ENCODE measurements around the gene GIGYF1.
"Not testable (repeated sequence)": the region's sequence is repeated elsewhere in the genome, so short reads cannot be mapped to it uniquely, and the experiment has no call there.

The GIGYF1 gene

DNA sequence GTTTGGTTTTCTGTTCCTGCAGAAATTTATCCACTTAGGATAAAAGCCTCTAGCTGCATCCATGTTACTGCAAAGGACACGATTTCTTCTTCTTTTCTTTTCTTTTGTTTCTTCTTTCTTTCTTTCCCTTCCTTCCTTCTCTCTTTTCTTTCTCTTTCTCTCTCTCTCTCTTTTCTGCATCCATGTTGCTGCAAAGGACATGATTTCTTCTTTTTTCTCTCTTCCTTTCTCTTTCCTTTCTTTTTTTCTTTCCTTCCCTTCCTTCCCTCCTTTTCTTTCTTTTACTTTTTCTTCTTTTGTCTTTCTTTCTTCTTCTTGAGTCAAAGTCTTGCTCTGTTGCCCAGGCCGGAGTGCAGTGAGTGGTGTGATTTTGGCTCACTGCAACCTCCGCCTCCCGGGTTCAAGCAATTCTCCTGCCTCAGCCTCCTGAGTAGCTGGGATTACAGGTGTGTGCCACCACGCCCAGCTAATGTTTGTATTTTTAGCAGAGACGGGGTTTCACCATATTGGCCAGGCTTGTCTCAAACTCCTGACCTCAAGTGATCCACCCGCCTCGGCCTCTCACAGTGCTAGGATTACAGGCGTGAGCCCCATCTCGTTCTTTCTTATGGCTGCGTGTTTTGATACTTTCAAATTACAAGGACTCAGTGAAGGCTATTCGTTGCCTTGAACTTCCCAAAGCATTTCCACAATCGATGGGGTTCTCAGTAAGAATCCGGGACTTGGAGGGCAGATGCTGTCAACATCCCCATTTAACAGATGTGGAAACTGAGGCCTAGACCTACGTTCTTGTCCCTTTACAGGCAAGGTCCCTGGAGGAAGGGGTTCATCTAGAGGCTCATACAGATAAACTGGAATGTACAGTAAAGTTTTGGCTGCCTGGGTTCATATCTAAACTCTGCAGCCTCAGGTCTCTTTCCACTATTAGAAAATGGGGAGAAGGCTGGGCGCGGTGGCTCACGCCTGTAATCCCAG lies 22.4 kb downstream of the GIGYF1 start:
- DNase-seq (ENCODE audit: low read depth in 2 of 2): no peak

DNA sequence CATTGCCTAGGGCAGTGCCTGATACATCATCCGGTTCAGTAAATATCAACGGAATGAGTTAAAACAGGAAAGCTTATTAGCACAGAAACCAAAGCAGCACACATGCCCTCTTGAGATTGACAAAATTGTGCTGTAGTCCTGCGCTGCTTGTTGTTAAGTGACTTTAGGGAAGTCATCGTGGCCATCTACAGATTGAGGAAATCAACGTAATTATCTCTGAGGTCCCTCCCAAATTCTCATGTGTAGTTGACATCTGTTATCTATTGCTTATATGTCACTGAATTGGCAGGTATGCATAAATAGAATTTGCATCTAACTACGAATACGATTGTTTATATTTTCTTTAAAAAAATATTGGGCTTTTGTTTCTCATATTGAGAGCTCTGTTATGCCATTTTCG lies 24.0 kb downstream of the GIGYF1 start:
- no peak for DNase-seq (ENCODE audit: low read depth in 2 of 2)

DNA sequence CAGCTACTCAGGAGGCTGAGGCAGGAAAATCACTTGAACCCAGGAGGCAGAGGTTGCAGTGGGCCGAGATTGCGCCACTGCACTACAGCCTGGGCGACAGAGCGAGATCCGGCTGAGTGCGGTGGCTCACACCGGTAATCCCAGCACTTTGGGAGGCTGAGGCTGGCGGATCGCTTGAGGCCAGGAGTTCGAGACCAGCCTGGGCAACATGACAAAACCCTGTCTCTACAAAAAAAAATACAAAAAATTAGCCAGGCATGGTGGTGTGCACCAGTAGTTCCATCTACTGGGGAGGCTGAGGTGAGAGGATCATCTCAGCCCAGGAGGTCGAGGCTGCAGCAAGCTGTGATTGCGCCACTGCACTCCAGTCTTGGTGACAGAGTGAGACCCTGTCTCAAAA lies 24.9 kb downstream of the GIGYF1 start:
- not testable (repeated sequence) for DNase-seq (ENCODE audit: low read depth in 2 of 2)

DNA sequence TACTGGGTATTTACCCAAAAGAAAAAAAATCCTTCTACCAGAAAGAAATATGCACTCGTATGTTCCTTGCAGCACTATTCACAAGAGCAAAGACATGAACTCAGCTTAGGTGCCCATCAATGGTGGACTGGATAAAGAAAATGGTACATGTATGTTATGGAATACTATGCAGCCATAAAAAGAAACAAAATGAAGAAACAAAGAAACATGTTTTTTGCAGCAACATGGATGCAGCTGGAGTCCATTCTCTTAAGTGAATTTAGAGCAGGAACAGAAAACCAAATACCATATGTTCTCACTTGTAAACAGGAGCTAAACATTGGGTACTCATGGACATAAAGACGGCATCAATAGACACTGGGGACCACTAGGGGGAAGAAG lies 26.0 kb downstream of the GIGYF1 start:
- DNase-seq (ENCODE audit: low read depth in 2 of 2): no peak

DNA sequence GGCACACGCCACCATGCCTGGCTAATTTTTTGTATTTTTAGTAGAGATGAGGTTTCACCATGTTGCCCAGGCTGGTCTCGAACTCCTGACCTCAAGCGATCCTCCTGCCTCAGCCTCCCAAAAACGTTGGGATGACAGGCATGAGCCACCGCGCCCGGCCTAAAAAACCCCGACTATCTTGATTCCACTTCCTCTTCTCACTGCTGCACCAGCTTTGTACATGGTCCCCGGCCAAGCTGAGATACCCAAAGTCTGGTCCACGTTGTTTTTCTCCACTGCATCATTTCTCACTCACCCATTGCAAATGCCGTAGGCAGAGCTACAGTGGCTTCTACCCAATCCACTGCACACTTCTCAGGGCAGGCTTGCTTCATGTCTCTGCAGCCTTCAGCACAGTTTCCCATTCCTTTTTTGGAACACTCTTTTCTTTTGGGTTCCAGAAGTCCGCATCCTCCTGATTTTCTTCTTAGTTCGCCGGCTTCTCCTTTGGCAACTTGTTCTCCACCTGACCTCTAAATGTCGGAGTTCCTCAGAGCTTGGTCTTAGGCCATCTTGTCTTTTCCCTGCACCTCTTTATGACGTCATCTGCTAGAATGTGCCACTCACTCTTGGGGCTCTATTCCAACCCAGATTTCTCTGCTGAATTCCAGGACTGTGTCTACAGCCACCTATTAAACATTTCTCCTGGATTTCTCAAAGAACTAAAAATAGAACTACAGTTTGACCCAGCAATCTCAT lies 26.6 kb downstream of the GIGYF1 start:
- DNase-seq (ENCODE audit: low read depth in 2 of 2): no peak

DNA sequence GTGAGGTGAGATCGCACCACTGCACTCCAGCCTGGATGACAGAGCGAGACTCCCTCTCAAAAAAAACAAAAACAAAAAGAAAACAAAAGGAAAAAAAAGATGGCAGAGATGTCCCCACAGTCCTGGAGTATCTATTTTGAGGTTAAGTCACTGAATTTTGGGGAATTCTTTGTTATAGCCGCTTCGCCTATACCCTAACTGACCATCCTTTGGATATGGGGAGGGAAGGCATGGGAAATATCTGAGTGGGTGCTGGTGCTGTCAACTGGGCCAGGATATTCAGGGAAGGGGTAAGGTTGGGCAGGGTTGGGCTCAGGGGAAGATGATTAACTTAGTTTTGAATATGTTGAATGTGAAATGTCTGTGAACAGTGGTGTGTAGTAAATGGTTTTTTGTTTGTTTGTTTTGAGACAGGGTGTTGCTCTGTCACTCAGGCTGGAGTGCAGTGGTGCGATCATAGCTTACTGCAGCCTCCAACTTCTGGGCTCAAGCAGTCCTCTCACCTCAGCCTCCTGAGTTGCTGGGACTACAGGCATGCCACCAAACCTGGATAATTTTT lies 28.8 kb downstream of the GIGYF1 start:
- no peak for DNase-seq (ENCODE audit: low read depth in 2 of 2)

DNA sequence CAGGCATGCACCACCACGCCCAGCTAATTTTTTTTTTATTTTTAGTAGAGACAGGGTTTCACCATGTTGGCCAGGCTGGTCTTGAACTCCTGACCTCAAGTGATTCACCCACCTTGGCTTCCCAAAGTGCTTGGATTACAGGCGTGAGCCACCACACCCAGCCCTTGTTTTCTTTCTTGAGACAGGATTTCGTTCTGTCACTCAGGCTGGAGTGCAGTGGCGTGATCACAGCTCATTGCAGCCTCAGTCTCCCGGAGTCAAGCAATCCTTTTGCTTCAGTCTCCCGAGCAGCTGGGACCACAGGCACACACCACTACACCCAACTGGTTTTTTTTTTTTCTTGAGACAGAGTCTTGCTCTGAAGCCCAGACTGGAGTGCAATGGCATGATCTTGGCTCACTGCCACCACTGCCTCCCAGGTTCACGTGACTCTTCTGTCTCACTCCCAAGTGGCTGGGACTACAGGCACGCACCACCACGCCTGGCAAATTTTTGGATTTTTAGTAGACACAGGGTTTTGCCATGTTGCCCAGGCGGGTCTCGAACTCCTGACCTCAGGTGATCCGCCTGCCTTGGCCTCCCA lies 31.8 kb downstream of the GIGYF1 start:
- not testable (repeated sequence) for DNase-seq (ENCODE audit: low read depth in 2 of 2)

DNA sequence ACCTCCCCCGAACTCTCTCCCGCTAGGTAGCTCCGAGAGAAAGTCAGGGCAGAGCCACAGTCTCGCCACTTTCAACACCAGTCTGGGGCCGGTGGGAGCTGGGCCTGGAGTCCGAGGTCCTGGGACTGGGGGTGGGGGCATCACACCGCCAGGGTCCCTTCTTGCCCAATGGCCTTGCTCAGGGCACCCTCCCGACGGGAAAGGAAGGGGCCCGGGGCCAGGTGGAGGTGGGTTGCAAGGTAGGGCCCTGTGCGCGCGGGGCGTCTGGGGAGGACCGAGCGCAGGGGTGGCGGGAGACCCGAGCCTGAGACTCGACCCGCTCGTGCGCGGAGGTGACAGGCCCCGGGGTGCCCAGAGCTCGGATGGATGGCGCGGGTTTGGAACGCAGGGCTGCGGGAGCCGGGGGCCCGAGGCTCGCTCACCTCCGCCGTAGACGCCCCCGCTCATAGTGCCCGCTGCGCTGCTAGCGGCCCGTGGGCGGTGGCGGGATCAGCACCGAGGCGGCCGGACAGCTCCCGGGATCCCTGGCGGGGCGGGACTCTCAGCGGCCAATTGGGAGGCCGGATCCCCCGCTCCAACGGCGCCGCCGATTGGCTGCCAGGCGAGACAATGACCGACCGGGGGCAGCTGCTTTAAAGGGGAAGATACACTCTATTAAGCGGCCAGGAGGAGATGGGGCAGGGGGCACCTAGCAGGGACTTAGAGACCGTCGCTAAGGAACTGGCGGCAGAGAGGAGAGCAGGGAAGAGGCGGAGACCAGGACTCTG lies 38.0 kb downstream of the GIGYF1 start, which contains the start of gene ACTL6B:
TSS of gene ACTL6B (minus strand) at position 541 of the 767 bp plus-strand sequence. CDS start at position 447, 94 bp downstream.
- DNase-seq (ENCODE audit: low read depth in 2 of 2): peak in 1 of 2 experiments; percentile 61

DNA sequence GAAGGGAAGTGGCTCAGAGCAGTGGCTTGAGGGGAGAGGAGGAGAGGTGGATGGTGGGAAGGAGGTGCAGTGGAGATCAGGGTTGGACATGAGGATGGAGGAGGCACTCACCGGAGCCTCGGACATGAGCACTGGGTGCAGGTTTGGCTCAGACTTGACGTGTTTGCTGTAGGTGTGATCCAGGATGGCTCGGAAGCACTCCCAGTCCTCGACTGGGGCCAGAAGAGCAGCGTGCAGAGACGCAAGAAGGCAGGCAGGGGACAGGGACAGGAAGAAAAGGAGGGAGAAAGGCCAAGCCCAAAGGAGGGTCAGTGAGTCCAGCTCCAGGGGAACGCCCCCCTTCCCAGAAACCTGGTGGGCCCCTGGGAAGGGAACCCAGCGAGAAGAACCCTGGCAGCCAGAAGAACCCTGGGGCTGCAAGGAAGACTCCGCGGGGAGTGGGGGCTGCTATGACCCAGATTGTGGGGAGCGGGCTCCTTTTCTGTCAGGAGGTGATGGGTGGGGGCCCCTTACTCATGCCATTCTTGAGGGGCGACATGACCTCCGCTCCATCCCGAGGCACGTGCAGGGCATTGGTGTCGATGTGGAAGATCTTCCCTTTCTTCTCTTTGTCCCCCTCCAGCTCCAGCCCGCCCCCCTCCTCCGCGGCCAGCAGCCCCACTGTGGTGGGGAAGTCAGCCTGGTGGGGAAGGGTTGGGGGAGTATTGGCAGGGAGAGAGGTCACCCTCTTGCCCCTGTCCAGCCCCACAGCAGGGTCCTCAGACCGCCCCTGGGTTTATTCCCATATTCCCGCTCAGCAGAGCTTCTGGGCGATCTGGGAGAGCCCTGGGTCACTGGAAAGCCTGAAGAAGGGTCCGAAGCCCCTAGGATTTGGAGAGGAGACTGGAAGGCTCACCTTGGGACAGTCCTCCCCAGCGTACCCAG lies 38.9 kb downstream of the GIGYF1 start:
- DNase-seq (ENCODE audit: low read depth in 2 of 2): no peak

DNA sequence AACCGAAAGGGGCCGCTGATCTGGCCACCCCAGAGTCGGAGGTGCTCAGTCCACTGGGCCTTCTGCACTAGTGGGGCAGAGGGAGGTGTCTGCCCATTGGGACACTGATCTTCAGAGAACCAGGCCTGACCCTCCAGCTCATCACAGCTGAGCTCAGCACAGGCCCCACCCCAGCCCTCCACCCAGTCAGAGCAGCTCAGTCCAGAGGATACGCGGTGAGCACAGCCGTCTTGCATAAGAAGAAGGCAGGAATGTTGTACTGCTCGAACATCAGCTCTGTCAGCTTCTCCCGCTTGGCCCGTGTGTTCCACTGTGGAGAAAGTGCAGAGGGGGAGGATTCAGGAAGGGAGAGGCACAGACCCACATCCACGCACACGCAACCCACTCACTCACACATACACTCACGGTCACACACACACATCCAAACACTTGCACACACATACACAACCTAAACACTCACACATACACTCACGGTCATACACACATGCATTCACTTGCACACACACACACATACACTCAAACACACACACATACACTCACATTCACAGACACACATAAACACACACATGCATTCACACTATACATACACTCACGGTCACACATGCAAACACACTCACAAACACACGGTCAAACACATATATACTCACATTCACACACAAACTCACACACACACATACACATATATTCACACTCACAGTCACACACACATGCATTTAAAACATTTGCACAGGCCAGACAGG lies 44.1 kb downstream of the GIGYF1 start:
- DNase-seq (ENCODE audit: low read depth in 2 of 2): no peak

DNA sequence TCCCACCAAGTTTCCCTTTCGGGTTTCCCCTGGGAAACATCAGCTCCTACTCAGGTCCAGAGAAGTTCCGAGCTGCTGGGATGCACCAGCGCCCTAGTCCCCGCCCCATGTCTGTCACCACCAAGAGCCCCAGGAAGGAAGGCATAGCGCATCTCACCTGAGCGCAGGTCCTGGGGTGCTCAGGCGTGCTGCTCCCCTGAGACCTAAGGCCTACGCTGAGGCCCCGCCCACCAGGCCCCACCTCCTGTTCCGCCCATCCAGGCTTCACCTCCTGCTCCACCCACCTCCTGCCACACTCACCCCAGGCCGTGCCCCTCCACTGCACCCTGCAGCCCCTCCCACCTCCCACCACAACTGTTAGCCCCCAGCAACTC lies 51.5 kb downstream of the GIGYF1 start:
- peak in 1 of 2 experiments; percentile 20 for DNase-seq (ENCODE audit: low read depth in 2 of 2)

DNA sequence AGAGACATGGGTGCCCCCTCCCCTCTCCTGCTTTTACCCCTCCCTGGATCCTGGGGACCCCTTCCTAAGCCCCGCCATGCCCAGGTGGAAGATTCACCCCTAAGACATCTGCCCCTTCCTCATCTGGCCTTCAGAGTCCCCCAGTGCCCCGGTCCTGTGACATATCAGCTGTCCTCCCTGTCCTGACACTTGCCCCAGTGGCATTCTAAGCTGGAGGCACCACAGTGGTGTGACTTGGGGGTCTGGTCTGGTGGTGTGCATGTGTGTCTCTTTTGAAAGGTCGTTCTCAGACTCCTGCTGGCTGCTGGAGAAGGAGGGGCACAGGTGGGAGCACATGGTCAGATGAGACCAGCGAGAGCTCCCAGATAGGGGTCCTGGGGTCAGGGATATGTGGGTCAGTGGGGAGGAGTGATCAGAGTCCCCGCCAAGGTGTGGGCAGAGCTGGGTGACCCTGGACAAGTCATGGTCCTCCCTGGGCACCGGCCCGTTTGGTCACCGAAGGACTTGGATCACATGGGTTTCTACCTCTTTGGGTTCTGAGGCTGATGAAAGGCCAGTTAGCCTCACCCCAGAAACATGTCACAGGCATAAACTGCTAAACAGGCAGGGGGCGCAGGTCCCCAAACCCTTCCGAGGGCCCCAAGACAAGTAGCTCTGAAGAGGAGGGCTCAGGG lies 52.1 kb downstream of the GIGYF1 start:
- no peak for DNase-seq (ENCODE audit: low read depth in 2 of 2)

DNA sequence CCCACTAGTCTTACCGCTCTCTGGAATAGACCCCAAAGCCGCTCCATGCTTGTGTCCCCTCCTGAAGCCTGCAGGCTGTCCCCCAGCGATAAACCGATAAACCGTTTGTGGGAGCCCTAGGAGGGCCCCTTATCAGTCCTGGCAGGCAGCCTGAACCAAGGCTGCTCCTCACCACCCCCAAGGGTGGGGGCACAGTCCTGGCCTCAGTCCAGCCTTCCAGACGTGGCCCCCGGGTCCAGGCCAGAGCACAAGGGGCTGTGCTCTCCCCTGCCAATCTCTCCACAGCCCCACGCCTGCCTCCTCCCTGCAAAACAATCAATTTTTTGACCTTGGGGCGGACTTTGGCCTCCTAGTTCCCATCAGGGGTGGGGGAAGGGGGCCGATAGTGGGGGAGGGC lies 52.6 kb downstream of the GIGYF1 start, which contains the start of gene TFR2:
TSS of gene TFR2 (minus strand) at position 90 of the 397 bp plus-strand sequence. CDS start at position 47, 43 bp downstream.
- no peak for DNase-seq (ENCODE audit: low read depth in 2 of 2)

DNA sequence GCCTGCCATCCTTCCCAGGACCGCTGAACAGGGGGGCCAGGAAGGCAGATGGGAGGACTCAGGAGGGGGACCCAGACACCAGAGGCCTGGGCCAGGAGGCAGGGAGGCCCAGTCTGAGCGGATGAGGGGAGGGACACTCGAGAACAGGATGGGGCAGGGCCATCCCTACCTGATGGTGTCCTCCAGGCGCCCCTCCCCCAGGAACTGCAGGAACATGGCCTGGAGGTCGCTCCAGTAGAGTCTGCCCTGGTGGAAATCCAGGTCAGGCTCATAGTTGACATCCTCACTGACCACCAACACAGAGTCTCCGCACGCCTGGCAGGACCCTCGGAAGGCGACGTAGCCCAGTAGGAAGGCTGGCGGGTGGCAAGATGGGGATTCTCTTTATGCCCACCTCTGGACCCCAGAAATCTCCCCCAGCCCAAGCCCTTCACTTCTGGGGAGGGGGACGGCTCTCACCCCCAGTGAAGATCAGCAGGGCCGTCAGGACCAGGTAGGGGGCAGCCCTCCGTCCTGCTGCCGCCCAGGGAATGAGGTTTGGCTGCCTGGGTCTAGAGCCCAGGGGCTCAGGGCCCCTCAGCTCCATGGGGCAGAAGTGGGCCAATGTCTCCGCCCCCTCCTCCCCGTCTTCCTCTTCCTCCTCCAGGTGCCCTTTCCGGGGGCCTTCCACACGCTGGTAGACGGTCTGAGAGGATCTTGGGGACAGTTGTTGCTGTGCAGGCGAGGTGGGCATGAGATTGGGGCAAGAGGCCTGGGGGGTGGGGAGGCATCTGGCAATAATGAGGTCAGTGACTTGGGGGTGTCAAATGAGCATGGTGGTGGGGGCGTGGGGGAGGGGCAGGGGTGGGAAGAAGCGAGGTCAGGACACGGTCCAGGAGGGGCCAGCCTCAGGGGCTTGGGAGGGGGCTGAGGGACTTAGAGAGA lies 53.3 kb downstream of the GIGYF1 start:
- no peak for DNase-seq (ENCODE audit: low read depth in 2 of 2)

DNA sequence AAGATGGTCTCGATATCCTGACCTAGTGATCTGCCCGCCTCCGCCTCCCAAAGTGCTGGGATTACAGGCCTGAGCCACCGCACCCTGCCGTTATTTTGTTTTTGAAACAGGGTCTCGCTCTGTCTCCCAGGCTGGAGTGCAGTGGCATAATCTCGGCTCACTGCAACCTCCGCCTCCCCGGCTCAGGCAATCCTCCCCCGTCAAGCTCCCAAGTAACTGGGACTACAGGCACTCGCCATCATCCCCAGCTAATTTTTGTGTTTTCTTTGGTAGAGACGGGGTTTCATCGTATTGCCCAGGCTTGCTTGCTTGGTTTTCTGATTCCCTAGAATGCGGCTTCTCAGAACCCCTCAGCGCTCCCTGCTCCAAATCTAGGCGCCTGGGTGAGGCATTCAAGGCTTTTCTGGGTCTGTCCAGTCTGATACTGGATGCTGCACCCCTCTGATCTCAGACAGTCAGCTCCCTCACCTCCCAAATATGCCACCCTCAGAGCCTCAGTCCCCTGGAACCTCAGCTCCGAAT lies 54.0 kb downstream of the GIGYF1 start:
- no peak for DNase-seq (ENCODE audit: low read depth in 2 of 2)

DNA sequence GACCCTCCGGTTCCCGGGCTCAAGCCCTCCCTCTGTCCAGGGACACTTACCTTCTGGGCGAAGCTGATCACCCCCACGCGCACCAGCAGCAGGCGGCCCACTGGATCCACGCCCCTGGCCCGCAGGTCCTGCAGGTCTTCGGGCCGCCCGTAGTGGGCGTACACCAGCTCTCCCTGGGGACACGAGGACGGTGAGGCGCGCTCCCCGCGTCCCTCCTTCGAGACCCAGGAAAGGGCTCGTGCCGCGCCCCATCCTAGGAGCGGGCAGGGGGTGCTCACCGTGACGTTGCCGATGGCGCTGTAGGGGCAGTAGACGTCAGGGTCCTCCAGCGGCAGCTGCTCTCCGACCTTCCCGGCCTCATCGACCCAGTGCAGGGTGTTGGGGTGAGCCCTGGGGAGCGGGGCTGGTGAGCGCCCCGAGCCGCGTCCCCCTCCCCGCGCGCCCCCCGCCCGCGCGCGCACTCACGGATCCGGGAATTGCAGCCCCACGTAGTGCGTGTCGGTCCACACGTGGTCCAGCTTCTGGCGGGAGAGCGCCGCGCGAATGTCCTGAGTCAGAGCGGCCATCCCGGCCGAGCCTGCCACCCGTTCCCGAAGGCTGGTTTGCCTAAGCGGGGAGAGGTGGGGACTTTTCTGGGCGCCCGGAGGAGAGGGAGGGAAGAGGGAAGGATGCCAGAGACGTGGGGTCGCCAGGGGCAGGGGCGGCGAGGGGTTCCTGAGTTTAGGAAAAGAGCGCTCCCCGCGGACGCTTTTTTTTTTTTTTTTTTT lies 60.9 kb downstream of the GIGYF1 start:
- peak in 1 of 2 experiments; percentile 58 for DNase-seq (ENCODE audit: low read depth in 2 of 2)

DNA sequence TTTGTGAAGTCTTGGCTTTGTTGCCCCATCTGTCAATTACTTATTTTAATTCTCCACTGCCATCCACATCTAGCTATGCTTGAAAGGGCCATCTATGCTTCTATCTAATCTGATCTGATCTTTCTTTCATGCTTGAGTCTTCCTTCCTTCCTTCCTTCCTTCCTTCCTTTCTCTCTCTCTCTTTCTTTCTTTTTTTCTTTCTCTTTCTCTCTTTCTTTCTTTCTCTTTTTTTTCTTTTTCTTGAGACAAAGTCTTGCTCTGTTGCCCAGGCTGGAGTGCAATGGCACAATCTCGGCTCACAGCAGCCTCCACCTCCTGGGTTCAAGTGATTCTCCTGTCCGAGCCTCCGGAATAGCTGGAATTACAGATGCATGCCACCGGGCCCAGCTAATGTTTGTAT lies 64.0 kb downstream of the GIGYF1 start:
- no peak for DNase-seq (ENCODE audit: low read depth in 2 of 2)
